GM13977 (cell line): ENCODE measurements around the gene KRTAP9-9.
"Not testable (repeated sequence)": the region's sequence is repeated elsewhere in the genome, so short reads cannot be mapped to it uniquely, and the experiment has no call there.

Experiments used
- DNase-seq: peaks from one replicate; pipeline ENCODE4 v3.0.0; 2012; ENCODE audit warnings: low spot score
- CTCF ChIP-seq: IDR thresholded peaks from 2 replicates; pipeline ENCODE4 v1.5.1; 2012; ENCODE audit warnings: mild to moderate bottlenecking, control low read depth; ENCODE audit not compliant: insufficient read depth; ENCODE audit errors: extremely low read depth, missing control alignments
- in situ Hi-C: fragments of 300-500 bp; cut with MboI; formaldehyde crosslinking; loops from one replicate; pipeline ENCODE4 v1.12.0; 2022; ENCODE audit warnings: low sequenced_read_pairs, low pct_unique_long_range_greater_than_20kb, mixed read lengths, inconsistent platforms; ENCODE audit not compliant: unreplicated experiment

KRTAP9-9 gene

GRCh38 chr17:41230094-41230493, 25.1 kb upstream of the KRTAP9-9 start:
- in situ Hi-C loops = no loop called here
- TF ChIP-seq CTCF = no peak
- DNase-seq = no peak

GRCh38 chr17:41231731-41232130, 23.5 kb upstream of the KRTAP9-9 start:
- DNase-seq = no peak
- TF ChIP-seq CTCF = no peak
- in situ Hi-C loops = no loop called here

- DNase-seq, in situ Hi-C loops: not testable (repeated sequence)
These were observed 22.6 kb upstream of the KRTAP9-9 start, which contains the start of gene KRTAP9-3 for GRCh38 chr17:41232399-41233105. KRTAP9-3 (plus strand) TSS chr17:41232449; CDS start chr17:41232502, 53 bp downstream.

- in situ Hi-C loops, DNase-seq: not testable (repeated sequence)
These were observed 18.1 kb upstream of the KRTAP9-9 start for GRCh38 chr17:41237116-41237515.

- in situ Hi-C loops, DNase-seq: not testable (repeated sequence)
These were observed 17.2 kb upstream of the KRTAP9-9 start, which contains the start of gene KRTAP9-8 for GRCh38 chr17:41237949-41238437. KRTAP9-8 (plus strand) TSS chr17:41237999; CDS start chr17:41238052, 53 bp downstream.

- DNase-seq, in situ Hi-C loops: not testable (repeated sequence)
These were observed 8.0 kb upstream of the KRTAP9-9 start for GRCh38 chr17:41246995-41247787.

GRCh38 chr17:41249637-41250240, 5.4 kb upstream of the KRTAP9-9 start, which contains the start of gene KRTAP9-4:
KRTAP9-4 (plus strand) TSS chr17:41249687; CDS start chr17:41249721, 34 bp downstream.
- in situ Hi-C loops, DNase-seq: not testable (repeated sequence)

GRCh38 chr17:41251261-41251660, 3.9 kb upstream of the KRTAP9-9 start:
- in situ Hi-C loops = no loop called here
- no peak for TF ChIP-seq CTCF
- no peak for DNase-seq

GRCh38 chr17:41254861-41255260, 323 bp upstream of the KRTAP9-9 start:
- TF ChIP-seq CTCF = no peak
- in situ Hi-C loops = no loop called here
- DNase-seq = no peak
